GM18519 (cell line): ENCODE measurements around the gene ZBP1.

Experiments
- ATAC-seq: cut with Tn5 transposase; IDR thresholded peaks from one replicate; pipeline ENCODE4 v1.9.1; 2021; ENCODE audit warnings: mild to moderate bottlenecking, moderate library complexity; ENCODE audit not compliant: unreplicated experiment, low FRiP score

Gene ZBP1

DNA sequence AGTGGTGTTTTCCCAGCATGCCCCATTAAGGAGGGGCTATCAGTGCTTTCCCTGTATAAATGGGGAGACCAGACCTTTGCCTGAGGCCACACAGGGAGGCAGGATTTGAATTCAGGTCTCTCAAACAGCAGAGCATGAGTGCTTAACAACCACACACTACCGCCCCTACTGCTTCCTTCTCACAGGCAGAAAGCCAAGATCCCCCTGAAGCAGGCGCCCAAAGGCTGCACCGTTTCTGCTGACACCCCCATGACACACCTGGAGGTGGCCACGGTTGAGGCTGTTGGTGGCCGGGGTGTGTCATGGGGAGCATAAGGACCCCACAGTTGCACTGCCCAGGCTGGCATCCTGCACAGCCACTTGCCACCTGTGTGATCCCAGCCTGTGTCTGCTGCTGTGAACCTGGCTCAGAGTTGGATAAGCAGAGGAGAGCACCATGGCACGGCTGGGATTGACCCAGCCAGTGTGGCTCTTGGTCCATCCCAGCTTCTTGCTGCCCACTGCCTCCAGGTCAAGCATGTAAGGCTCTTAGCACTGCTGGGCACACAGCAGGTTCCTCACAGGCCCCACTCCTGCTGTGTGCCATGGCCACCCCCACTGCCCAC lies 31.0 kb downstream of the ZBP1 start:
- ATAC-seq, result no peak

GRCh38 chr20:57588596-57588995 lies 31.6 kb downstream of the ZBP1 start:
- ATAC-seq, result no peak

DNA sequence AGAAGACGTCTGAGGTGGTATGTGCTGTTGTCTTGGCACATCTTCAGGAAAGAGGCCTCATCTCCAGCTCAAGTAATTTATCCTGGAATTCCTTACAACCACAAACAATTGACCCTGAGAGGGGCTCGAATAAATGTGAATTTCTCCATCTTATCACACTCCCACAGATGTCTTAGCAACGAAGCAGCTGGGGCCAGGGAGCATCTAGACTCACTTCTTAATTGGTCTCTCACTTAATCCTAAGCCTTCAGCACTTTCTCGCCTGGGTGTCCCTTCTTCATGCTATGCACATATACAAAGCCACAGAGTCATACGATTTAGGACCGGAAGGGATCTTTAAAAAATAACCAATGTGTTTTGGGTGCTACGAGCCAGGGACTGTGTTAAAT lies 32.2 kb downstream of the ZBP1 start:
- no peak for ATAC-seq

- no peak for ATAC-seq
These were observed 32.8 kb downstream of the ZBP1 start for GRCh38 chr20:57587278-57587988.

DNA sequence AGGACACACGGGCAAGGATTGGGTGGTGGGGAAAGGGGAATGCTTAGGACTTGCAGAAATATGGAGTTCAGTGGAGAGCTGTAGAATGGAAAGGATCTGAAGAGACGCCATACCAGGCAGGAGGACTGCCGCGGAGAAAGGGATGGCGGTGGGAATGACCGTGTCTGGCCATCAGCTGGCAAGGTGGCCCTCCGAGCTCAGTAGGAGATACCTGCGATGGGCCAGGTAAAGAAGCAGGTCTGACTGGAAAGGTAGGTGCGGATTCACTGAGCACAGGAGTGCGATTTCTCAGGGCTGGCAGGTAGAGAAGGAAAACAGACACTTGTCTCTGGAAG lies 33.3 kb downstream of the ZBP1 start:
- no peak for ATAC-seq

- ATAC-seq, result no peak
These were observed 33.8 kb downstream of the ZBP1 start for GRCh38 chr20:57586370-57586793.

- ATAC-seq, result no peak
These were observed 34.6 kb downstream of the ZBP1 start for GRCh38 chr20:57585466-57586213.

DNA sequence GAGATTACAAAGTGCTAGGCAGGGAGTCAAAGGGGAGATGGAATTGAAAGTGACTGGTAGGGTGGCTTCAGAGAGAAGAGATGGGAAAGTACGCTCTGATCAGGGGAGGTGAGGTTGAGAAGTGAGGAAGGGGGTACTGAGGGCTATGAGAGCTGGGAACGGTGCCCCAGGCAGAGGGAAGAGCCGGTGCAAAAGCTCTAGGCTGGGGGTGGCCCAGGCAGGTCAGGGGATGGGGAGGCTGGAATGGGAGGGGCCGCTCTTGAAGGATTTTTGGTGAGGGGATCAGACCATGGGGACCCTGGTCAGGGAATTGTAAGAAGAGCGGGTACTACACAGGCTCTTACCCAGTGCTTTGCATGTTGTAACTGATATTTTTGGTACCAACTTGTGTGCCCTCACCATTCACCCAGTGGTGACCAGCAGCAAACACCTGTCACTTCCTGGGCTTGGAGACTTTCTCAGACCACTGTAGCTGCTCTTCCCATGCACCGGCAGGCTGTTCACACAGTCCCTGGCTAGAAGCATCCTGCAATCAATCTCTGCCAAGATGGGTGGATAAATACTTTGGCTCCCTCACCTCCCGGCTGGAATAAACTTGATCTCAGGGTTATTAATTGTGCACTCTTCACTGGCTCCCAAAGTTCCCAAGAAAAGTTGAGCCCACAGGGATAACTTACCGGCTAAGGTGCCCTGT lies 35.3 kb downstream of the ZBP1 start:
- ATAC-seq, result no peak

GRCh38 chr20:57583289-57584257 lies 36.7 kb downstream of the ZBP1 start:
- no peak for ATAC-seq

GRCh38 chr20:57582432-57583288 lies 37.6 kb downstream of the ZBP1 start:
- ATAC-seq, result no peak

DNA sequence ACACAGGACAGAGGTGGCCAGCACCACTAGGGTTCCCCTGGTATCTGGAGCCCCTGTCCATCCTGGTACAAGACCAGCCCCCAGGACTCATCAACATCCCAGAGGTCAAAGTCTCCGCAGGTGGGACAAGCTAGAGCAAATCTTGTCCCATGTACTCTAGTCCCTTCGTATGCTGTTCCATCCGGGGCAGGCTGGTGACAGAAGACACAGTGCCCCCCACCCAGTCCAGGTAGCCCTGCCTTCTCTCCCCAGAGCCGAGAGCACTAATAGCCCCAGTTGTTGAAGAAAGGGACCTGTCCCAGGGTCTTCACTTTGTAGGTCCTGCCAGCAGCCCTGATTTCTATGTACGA lies 38.2 kb downstream of the ZBP1 start:
- ATAC-seq, result no peak

DNA sequence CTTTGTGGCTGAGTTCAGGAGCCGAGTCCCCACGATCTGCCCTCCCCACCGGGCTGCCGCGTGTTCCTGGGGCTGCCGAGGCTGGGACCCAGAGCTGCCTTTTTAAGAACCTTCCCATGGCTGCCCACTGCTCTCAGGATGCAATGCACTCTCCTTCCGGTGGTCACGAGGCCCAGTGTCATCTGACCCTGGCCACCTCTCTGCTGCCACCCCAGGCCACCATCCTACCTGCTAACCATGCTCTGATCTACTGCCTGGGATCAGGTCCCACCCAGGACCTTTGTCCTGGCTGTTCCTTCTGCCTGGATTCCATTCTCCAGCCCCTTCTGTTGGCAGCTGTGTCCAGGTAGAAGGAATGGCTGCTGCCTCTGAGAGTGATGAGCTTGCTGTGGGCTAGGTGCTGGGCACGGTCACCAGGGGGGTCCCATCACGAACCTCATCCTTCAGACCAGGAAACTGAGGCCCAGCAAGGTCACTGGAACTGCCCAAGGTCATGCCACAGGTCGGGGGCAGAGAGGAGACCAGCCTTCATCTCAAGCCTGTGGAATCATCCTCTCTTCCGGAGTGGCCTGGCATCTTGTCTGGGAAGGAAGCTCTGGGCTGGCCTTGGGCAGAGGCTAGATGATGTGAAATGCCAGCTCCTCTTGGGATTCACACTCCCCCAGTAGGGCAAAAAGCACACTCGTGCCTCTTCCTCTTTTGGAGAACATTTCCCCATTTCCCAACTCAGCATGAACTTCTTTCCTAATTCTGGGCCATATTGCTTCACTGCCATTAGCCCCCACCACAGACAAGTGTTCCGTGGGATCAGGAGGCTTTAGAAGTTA lies 38.8 kb downstream of the ZBP1 start:
- no peak for ATAC-seq

DNA sequence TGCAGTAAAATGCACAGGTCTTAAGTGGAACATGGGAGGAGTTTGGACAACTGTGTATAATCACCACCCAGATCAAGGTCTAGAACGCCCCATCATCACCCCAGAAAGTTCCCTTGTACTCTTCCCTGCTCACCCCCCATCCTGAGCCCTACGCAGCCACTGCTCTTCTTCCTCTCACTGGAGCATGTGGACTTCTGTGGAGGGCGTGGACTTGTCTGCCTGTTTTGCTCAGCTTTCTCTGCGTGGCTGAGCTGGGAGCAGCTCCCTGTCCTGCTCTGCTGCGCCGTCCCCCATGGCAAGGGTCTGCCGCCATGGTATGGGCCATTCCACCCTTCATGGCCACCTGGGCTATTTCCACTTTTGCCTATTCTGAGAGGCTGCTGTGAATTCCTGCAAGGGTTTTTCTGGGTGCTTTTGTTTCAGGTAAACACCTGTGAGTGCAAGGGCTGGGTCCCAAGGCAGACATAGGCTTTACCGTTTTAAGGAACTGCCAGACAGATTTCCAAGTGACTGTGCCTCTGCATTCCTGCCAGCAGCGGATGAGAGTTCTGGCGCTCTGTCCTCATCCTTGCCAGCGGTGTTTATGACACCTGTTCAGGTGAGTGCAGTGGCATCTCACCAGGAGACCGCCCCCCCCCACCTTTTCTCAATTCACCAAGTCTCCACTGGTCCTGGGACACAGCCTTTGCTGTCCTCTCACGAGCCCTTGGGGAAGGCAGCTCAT lies 39.6 kb downstream of the ZBP1 start:
- ATAC-seq, result no peak

- no peak for ATAC-seq
These were observed 40.3 kb downstream of the ZBP1 start for GRCh38 chr20:57579898-57580447.

DNA sequence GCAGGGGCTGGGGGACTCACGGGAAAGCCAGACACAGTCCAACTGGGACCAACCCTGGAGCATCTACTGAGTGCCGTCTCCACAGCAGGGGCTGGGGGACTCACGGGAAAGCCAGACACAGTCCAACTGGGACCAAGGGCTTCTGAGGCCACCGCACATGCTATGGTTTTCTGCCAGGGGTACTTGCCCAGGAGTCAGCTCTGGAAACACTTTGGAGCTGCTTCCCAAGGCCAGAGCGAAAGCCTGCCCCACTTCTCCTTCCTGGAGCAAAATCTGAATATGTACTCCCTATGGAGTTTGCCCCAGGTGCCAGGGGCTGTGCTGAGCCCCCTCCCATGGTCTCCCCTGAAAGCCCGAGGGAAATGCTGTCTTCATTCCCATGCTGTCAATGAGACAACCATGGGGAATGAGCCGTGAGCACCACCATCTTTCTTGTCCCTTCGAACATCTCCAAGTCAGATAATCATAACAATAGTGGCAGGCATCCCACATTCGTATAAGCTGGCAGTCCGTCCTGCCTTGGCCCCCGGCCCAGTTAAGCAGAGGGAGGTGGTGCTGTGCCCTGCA lies 40.8 kb downstream of the ZBP1 start:
- no peak for ATAC-seq

- ATAC-seq, result no peak
These were observed 41.6 kb downstream of the ZBP1 start for GRCh38 chr20:57578476-57579165.
